GM18502 (cell line): Measurements from ENCODE around the gene SRSF12.
"Not testable (repeated sequence)": the region's sequence is repeated elsewhere in the genome, so short reads cannot be mapped to it uniquely, and the experiment has no call there.

Experiments used
- ATAC-seq: cut with Tn5 transposase; IDR thresholded peaks from one replicate; pipeline ENCODE4 v1.9.1; 2021; ENCODE audit warnings: mild to moderate bottlenecking; ENCODE audit not compliant: unreplicated experiment, poor library complexity

Gene SRSF12

DNA sequence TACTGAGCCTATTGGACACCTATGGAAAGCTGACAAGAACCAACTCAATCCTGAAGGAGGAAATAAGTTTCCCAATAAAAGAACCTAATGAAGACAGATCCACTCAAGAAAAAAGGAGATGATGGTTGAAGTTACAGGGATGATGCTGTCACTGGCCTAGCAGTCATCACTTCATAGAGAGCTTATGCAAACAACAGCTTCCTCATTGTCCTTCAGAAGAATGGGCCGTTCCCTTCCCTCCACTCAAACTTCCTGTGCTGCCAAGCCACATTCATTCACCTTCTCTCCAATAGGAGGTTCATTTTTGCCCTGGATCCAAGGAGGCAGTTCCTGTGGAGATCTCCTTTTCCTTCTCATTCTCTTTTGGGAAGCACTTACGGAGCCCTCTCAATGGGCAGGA is 14.2 kb upstream of the SRSF12 start:
- no peak for ATAC-seq

DNA sequence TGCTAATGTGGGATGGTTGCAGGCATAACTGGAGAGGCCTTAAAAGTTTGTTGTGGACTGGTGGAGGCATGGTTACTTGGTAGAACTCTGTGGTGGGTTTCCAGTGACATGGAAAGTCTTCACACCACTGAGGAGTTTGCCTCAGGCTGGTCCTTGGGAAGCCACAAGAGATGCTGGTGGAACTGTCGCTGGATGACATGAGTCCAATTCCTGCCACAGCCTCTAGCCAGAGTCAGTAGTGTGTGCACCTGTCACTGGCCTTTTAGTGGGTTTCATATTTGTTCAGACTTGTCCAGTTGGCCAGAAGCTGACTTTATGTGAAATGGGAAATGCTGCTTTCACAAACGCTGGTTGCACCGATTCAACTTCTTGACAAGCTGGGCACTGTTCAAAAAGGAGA is 13.7 kb upstream of the SRSF12 start:
- ATAC-seq: no peak

DNA sequence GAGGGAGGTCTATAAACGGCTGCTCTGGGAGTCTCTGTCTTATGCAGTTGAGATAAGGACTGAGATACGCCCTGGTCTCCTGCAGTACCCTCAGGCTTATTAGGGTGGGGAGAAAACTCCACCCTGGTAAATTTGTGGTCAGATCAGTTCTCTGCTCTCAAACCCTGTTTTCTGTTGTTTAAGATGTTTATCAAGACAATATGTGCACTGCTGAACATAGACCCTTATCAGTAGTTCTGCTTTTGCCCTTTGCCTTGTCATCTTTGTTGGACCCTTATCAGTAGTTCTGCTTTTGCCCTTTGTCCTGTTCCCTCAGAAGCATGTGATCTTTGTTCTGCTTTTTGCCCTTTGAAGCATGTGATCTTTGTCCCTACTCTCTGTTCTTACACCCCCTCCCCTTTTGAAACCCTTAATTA is 10.4 kb upstream of the SRSF12 start:
- not testable (repeated sequence) for ATAC-seq

DNA sequence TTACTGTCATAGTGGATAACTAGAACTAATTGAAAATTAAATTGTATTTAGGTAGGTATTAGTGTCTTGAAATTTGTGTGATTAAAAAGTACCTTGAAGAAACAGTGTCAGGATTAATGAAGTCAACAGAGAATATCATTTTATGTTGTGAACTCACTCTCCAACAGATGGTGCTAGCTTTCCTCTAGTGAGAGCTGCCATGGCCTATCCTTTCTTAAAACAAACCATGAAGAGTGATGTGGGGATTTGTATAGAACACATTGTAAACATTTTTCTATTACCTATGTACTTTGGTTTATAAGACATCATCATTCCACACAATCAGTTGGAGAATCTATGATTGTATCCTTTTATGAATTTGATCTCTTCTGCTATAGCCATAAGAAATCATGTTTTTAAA is 4.8 kb upstream of the SRSF12 start:
- no peak for ATAC-seq

DNA sequence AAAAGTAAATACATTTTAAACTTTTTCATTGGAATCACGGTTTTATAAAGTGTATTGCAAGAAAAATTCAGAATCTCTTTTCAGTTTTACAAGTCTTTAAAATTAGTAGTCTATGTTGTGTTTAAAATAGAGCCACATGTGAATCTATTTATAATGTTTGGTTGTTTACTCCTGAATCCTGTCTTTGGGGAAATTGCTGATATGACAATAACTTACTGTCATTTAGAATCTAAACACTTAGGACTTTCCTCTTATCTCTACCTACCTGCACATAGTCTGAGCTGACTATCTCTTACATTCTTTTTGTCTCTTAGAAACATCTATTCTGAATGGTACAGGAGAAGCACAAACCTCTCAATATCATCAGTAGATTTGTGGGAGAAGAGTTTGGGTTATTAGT is 4.1 kb upstream of the SRSF12 start:
- ATAC-seq: no peak

DNA sequence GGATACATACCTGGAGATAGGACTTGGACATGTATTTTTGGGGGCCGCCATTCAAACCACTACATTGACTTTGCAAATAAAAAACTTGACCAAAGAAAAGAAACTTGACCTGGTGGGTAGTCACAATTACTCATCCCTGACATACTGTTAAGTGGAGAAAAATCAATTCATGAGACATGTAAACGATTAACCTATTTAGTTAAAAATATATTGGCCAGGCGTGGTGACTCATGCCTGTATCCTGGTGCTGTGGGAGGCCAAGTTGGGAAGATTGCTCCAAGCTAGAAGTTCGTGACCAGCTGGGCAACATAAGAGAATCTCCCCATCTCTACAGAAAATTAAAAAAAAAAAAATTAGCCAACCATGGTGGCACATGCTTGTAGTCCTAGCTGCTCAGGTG is 2.5 kb upstream of the SRSF12 start:
- ATAC-seq: no peak

DNA sequence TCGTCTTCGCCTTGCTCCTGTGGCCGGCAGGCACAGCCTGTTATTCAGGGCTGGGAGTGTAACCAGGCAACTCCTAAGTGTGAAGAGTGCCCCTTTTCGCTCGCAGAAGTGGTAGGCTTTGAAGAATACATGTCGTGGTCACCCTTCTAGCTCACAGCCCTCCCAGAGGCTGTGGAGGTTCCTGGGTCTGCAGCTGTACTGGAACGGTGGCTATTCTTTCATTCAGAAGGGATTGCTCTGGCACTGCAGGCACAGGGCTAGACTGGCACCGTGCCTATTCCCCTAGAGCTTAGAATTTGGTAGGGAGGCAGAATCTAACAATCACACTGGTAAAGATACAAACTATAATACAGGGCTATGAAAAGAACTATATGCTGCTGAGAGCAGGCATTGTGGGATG is 1.1 kb upstream of the SRSF12 start:
- no peak for ATAC-seq

DNA sequence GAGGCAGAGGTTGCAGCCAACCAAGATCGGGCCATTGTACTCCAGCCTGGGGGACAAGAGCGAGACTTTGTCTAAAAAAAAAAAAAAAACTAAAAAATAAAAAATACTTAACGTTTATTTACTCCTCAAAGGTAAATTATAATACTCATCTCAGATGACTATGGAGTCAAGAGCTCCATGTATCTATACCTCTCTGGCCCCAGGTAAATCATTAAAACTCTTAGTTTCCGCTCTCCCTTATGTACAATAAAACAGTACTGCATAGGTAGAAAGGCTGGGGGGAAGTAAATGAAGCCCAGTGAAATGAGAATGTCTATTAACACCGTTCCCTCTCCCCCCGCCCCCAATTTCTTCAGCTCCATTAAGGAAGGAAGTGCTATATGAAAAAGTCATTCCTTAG is 1.2 kb downstream of the SRSF12 start:
- ATAC-seq: no peak

DNA sequence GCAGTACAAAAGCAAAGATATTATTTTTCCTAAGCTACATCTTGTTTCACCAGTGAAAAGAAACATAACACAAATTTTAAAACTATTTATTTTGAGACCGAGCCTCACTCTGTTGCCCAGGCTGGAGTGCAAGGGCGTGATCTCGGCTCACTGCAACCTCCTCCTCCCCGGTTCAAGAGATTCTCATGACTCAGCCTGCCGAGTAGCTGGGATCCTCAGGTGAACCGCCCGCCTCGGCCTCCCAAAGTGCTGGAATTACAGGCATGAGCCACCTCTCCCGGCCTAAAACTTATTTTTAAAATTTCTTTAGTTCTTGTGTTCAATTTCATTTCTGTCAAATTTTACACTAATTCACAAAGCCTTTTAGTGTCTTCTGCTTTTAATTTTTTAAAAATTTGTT is 5.9 kb downstream of the SRSF12 start:
- ATAC-seq: no peak

DNA sequence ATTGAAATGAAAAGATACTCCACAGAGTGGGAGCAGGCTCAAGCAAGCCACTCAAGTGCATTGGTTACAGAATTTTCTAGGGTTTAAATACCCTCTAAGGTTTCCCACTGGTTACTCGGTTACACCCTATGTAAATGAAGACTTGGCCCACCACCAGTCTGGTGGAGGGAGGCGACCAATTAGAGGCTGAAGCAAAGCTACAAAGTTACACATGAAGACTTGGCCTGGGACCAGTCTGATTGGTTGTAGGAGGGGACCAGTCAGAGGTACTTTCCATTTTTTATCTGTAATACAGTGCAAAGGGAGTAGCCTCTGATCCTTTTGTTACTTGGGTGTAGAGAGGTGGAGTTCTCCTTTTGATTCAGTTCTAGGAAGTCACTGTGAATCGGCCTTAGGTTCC is 7.6 kb downstream of the SRSF12 start:
- no peak for ATAC-seq

DNA sequence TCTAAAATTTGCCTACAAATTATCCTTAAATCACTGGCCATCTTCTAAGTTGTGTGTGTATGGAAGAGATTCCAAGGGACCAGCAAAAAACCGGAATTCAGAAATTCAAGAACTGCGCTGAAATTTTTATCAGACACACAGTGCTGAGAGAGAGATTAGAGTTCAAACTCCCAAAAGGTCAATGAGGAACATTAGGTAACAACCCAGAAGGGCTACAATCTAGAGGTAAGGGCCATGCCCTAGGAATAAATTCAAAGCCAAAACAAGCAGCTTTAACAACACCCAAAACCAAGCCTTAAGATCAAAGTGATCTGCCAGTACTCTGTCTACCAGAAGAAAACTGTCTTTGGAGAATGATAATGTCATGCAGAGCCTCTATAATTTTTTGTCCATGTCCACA is 17.8 kb downstream of the SRSF12 start:
- ATAC-seq: no peak

DNA sequence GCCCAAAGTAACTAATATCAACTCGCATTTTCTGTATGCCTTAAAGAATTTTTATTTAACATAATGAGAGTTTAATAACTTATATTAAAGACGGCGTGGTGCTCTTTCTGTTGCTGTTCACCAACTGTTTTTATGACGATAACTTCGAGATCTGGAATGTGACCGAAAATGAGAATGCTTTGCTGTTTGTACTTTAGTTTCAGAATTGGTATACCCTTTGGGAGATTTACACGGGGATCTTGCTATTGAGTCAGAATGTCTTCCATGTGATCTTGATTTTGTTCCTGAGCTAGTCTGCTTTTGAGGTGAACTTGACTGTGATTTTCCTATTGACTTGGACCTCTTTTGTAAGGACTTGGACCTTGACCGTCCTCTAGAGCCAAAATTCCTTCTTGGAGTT is 19.4 kb downstream of the SRSF12 start:
- ATAC-seq: peak; percentile 42

DNA sequence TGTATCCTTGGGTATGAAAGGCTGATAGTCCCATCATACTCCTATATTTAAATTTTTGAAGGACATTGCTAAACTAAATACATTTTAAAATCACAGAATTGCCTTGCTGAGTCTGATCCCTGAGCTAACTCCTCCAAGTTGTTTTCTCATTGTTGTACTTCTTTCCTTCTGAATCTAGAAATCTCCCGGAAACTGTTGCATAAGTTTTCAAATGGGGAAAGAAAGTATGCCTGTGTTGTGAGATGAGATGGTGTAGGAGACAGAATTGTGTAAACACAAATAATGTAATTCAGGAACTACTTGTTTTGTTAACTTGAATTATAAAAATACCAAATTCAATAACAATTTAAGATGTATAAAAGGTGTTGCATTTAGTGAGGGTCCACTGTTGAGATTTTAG is 30.0 kb downstream of the SRSF12 start:
- ATAC-seq: no peak

DNA sequence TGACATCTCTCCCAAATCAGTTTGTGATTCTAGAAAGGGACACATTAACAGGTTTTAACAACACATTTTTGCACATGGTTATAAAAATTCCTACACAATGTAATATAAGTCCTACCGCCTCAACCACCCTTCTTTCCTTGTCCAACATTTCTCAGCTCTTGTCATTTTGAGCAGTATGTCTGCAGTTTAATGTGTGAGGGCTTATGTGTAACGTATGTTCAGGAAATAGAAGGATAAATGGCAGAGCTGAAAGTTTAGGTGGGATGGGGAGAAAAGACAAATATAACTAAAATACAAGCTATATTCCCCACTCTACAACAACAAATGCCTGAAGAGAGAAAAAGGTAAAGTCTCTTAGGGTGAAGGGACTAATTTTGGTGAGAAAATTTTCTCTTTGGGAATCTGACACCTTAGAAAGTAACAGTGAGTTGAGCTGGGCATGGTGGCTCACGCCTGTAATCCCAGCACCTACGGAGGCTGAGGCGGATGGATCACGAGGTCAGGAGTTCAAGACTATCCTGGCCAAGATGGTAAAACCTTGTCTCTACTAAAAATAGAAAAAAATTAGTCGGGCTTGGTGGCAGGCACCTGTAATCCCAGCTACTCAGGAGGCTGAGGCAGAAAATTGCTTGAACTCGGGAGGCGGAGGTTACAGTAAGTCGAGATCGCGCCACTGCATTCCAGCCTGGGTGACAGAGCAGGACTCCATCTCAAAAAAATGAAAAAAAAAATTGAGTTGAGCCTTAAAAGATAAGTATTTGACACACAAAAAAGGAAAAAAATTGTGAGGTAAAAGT is 32.3 kb downstream of the SRSF12 start:
- no peak for ATAC-seq

DNA sequence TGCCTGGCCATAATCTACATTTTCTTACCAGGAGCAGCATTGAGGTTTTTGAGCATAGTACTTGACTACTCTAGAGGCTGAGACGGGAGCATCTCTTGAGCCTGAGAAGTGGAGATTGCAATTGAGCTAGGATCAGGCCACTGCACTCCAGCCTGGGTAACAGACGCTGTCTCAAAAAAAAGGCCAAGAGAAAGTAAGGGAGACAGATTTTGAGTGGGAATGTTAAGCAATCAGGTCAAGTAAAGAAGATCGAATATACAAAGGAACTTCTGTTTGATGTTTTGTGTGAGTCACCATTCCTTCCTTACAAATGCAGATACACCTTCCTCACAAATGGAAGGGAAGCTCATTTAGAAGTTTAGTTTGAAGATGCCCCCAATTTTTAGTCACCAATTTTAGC is 32.9 kb downstream of the SRSF12 start:
- no peak for ATAC-seq

DNA sequence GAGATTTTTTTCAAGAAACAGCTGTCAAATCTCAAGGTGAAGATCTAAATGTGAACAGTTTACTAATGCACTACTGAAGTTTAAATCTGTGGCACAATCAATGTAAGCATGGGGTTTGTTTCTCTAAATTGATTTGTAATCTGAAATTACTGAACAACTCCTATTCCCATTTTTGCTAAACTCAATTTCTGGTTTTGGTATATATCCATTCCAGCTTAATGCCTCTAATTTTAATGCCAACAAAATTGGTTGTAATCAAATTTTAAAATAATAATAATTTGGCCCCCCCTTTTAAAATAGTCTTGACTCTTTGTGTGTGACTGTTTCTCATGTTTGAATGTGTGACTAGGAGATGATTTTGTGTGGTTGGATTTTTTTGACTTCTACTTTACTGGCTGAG is 33.3 kb downstream of the SRSF12 start:
- ATAC-seq: no peak

DNA sequence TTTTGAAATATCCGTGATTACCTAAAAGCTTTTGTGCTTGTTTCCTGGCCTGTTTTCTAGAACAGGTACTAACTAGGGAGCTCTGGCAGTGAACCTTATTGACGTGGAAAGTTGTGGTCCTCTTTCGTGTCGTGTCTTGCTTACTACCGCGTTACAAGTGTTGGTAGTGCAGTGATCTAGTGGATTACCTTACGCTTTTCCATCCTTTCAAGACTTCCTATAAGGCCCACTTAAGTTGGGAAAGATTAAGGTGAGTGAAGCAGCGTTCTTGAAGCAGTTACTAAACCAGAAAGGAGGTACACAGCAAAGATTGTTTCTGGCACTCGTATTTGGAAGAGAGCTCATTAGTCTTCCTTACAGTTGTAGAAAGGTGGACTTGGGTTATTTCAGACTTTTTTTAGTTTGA is 35.4 kb downstream of the SRSF12 start:
- ATAC-seq: no peak

DNA sequence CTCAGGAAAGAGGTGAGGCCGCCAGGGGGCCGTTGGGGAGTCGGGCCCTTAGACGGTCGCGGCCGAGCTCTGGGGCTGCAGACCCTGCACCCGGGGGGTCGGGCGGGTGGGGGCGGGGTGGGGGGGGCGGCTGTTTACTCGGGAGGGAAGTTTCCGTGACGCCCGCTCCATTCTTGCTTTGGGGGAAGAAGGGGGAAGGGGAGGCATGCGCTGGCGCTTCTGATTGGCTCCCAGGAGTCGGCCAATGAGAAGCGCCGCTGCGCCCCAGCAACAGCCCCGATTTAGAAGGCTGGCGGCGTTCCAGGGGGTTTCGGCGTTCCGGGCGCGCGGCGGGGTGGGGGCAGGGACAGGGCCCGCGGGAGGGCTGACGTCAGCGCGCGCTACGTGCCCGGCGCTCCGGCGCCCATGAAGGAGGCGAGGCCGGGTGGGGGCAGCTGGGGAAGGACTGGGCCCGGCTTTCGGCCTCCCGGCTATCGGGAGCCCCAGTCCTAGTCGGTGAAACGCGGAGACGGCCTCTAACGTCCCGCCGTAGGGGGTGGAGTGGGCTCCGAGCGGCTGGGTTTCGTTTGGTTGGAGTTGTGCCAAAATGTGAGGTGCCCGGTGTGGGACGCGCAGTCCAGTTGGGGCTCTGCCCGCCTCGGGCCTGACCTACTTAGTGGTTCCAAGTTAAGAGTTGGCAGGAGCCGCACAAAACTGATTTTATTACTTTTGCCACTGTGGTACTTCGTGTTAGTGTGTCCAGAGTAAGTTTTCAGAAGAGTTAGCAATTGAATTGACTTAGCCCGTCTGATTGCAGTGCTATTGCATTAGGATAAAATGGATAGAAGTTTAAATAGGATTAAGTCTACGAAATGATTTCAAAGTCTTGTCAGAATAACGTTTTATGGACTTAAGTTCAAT is 36.2 kb downstream of the SRSF12 start:
- ATAC-seq: peak; percentile 66

DNA sequence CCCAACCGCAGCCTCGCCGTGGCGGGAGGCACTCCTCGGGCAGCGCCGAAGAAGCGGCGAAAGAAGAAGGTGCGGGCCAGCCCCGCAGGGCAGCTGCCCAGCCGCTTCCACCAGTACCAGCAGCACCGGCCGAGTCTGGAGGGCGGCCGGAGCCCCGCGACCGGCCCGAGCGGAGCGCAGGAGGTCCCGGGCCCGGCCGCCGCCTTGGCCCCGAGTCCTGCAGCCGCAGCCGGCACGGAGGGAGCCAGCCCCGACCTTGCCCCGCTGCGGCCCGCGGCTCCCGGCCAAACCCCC is 36.8 kb downstream of the SRSF12 start:
- peak; percentile 11 for ATAC-seq

DNA sequence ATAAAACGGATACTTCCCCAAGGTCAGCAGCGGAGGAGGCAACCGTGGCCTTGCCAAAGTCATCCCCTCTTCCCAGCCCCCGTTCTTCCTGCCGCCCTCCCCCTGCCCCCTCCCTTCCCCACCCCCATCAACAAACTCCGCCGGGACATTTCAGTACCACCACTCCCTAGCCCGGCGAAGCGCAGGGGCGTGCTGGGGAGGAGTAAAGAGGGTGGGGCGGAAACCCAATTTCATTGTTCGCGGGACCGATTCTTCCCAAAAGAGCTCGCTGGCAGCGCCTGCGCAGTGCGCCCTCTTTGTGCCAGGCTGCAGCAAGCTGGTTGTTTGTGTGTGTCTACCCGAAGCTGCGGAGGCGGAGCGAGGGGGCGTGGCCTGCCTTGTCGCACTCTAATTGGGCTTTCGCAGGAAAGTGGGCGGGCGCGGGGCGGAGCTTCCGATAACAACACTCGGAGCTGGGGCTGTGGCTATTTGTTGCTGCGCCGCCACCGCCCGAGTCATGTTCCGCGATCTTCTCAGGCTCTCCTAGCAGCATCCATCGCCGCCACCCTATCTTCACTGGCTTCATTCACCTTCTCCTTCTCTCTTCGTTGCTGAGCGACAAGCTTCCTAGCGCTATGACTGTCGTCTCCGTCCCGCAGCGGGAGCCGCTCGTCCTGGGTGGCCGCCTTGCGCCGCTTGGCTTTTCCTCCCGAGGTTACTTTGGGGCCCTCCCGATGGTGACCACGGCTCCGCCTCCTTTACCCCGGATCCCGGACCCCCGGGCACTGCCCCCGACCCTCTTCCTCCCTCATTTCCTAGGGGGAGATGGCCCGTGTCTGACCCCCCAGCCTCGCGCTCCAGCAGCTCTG is 37.4 kb downstream of the SRSF12 start, which contains the start of gene PNRC1:
Gene PNRC1 (plus strand): TSS at position 471 of the 848 bp plus-strand sequence. CDS start 144 bp downstream, at position 615.
- peak; percentile 76 for ATAC-seq
